Measurements from ENCODE around the gene DLGAP4.

The DLGAP4 gene

DNA sequence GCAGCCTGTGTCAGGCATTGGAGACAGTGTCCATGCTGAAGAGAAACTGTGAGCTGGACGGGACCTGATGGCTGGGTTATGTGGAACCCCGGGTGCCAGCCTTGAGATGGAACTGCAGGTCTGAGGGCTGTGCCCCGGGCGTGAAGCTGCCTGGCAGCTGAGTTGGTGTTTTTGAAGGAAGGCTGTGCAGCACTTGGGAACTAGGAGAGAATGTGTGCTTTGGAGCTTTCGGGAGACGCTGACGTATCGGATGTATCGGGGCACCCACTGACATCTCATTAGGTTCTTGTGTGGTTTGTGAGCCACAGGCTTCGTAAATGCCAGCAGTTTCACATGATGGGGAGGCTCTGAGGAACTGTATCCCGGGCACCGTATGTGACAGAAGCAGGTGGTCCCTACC lies 2.2 kb downstream of the DLGAP4 start:
- H3K4me2 ChIP-seq: no peak overlapping the region

GRCh38 chr20:36308986-36309385 lies 2.8 kb downstream of the DLGAP4 start:
- Histone ChIP-seq H4K20me1 (peaks cover 45% of the 10 kb centered on the region; the same call in 1 of the 2 replicates), H3K27ac (no peak overlapping the region), H3K9me3 (no peaks in the 10 kb centered on the region), H3K36me3 (no peaks in the 10 kb centered on the region), H3K4me1 (no peaks in the 10 kb centered on the region), H3K4me3 (no peak overlapping the region), H3K9ac (no peak overlapping the region), H3K27me3 (peaks cover 68% of the 10 kb centered on the region), H3K4me2 (no peak overlapping the region)
- TF ChIP-seq Cebpa-rat (IDR thresholded peaks at IDR 0.05): no peak

More for the DNA sequence above, 2.2 kb downstream of the DLGAP4 start:
- H3K36me3 ChIP-seq: no peaks in the 10 kb centered on the region
- peaks cover 45% of the 10 kb centered on the region; the same call in 1 of the 2 replicates for H4K20me1 ChIP-seq
- H3K27me3 ChIP-seq: peaks cover 74% of the 10 kb centered on the region
- H3K27ac ChIP-seq: no peak overlapping the region
- no peak overlapping the region for H3K4me3 ChIP-seq
- no peaks in the 10 kb centered on the region for H3K4me1 ChIP-seq
- H3K9me3 ChIP-seq: no peaks in the 10 kb centered on the region
- TF ChIP-seq Cebpa-rat (IDR thresholded peaks at IDR 0.05): no peak
- no peak overlapping the region for H3K9ac ChIP-seq

DNA sequence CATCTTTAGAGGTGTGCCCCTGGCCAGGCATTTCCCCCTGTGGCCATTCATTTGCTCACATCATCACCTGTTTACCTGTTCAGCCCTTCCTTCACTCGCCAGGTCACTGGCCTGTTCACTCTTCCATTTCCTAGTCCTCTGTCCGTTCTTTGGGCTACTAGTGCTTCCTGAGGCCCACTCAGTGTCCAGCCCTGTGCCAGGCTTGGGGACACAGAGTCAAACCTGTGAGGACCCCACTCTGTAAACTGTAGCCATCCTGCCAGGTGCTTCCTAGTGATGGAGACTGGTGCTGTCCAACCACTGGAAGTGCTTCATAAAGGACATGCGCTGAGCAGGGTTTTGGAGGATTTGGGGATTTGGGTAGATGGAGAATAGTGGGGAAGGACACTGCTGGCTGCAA lies 3.5 kb downstream of the DLGAP4 start:
- Histone ChIP-seq H3K36me3 (no peaks in the 10 kb centered on the region), H3K27me3 (peaks cover 62% of the 10 kb centered on the region), H4K20me1 (peaks cover 45% of the 10 kb centered on the region; the same call in 1 of the 2 replicates), H3K4me3 (no peak overlapping the region), H3K4me1 (no peaks in the 10 kb centered on the region), H3K9me3 (no peaks in the 10 kb centered on the region), H3K27ac (no peak overlapping the region), H3K4me2 (no peak overlapping the region), H3K9ac (no peak overlapping the region)
- no peak for TF ChIP-seq Cebpa-rat (IDR thresholded peaks at IDR 0.05)

DNA sequence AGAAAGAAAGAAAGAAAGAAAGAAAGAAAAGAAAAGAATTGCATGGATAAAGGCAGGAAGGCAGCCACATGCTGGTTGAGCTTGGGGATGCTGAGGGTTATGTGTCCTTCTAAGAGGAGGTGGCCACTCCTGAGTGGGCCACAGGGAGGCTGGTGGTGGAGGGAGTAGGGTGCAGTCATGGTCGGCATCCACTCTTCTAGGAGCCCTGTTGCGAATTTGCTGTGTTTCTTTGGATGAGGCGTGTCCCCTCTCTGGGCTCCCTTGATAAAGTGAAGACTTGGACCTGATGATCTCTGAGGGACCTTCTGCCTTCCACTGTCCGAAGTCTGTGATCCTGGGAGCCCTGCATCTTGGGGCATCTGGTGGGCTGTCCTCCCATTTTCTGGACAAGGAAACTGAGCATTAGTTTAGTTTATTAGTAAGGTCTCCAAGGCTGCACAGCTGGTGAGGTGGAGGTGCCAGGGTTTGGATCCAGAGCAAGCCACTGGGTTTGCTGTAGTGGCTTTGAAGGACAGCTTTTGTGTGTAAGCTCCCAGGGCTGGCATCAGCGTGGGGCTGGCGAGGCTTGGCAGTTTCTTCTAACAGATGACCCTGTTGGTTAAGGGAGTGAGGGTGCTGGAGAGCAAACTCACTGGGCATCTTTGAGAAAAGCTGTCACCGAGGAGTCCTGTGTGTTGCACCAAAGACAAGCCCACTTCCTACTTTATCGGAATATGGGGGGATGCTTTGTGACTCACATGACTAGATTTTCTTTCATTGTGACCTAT lies 4.3 kb downstream of the DLGAP4 start:
- Histone ChIP-seq H3K4me1 (no peaks in the 10 kb centered on the region), H3K36me3 (no peaks in the 10 kb centered on the region), H3K9ac (no peak overlapping the region), H3K27ac (no peak overlapping the region), H3K4me3 (no peak overlapping the region), H3K27me3 (peaks cover 54% of the 10 kb centered on the region), H4K20me1 (peaks cover 37% of the 10 kb centered on the region; the same call in 1 of the 2 replicates), H3K4me2 (no peak overlapping the region), H3K9me3 (no peaks in the 10 kb centered on the region)
- no peak for TF ChIP-seq Cebpa-rat (IDR thresholded peaks at IDR 0.05)

GRCh38 chr20:36311141-36311853 lies 5.2 kb downstream of the DLGAP4 start:
- no peak for TF ChIP-seq Cebpa-rat (IDR thresholded peaks at IDR 0.05)
- Histone ChIP-seq H3K9ac (no peak overlapping the region), H3K9me3 (no peaks in the 10 kb centered on the region), H3K4me3 (no peak overlapping the region), H3K4me1 (no peaks in the 10 kb centered on the region), H3K4me2 (no peak overlapping the region), H4K20me1 (peaks cover 33% of the 10 kb centered on the region; the same call in 1 of the 2 replicates), H3K27ac (no peak overlapping the region), H3K36me3 (no peaks in the 10 kb centered on the region), H3K27me3 (peaks cover 45% of the 10 kb centered on the region)

GRCh38 chr20:36311854-36312723 lies 6.0 kb downstream of the DLGAP4 start:
- Histone ChIP-seq H3K27ac (no peak overlapping the region), H3K4me2 (no peak overlapping the region), H3K9me3 (no peaks in the 10 kb centered on the region), H3K36me3 (no peaks in the 10 kb centered on the region), H3K4me3 (no peak overlapping the region), H3K27me3 (peaks cover 37% of the 10 kb centered on the region), H3K4me1 (no peaks in the 10 kb centered on the region), H3K9ac (no peak overlapping the region), H4K20me1 (peaks cover 25% of the 10 kb centered on the region; the same call in 1 of the 2 replicates)
- TF ChIP-seq Cebpa-rat (IDR thresholded peaks at IDR 0.05): no peak

DNA sequence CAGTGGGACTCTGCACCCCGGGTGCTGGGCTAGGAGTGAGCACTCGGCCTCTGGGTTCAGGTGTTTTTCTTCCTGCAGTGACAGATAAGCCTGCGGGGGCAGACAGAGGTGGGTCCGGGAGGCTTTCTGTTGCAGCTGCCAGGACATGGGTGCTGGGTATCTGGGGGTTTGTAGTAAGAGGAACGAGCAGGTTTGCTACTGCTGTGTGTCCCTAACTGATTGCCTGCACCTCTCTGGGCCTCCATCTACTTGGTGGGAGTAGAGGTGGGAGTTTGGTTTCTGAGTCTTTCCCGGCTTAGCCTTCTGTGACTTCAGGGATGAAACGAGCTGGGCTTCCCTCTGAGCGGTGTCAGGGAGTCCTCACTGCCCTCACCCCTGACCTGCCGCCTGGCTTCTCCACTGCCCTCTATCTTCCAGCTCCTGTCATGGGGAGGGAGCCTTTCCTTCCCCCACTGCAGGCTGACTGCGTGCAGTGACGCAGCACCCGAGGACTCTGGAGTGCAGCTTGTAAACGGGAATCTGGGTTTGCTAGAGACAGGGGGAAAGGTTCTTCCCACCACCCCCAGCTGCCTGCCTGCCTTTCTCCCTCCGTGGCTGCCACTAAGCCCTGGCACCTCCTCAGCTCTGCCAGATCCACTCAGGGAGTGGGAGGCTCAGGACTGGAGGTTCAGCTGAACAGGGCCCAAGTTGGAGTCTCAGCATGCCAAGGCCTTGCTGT lies 6.7 kb downstream of the DLGAP4 start:
- Histone ChIP-seq H3K9me3 (no peaks in the 10 kb centered on the region), H3K9ac (no peak overlapping the region), H3K27ac (no peak overlapping the region), H4K20me1 (peaks cover 17% of the 10 kb centered on the region; the same call in 1 of the 2 replicates), H3K36me3 (no peaks in the 10 kb centered on the region), H3K27me3 (peaks cover 29% of the 10 kb centered on the region), H3K4me2 (no peak overlapping the region), H3K4me1 (no peaks in the 10 kb centered on the region), H3K4me3 (no peak overlapping the region)
- no peak for TF ChIP-seq Cebpa-rat (IDR thresholded peaks at IDR 0.05)

DNA sequence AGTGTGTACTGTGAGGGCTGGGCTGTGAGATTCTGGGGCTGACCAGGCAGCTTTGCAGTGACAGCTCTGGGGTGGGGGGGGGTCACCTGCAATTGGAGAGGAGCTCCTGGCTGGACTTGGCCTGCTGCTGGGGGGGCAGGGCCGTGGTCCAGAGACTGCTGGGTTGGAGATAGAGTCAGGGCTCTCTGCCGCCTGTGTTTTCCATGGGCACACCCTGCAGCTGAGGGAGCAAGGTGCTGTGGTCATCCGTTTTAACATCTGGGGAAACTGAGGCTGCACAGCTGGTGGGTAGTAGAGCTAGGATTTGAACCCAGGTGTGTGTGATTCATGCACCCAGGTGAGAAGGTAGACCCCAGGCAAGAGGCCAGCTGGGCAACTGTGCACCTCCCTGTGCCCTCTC lies 7.3 kb downstream of the DLGAP4 start:
- Histone ChIP-seq H3K27ac (no peak overlapping the region), H3K9me3 (no peaks in the 10 kb centered on the region), H4K20me1 (peaks cover 11% of the 10 kb centered on the region; the same call in 1 of the 2 replicates), H3K4me2 (no peak overlapping the region), H3K4me1 (no peaks in the 10 kb centered on the region), H3K9ac (no peak overlapping the region), H3K27me3 (peaks cover 23% of the 10 kb centered on the region), H3K36me3 (no peaks in the 10 kb centered on the region), H3K4me3 (no peak overlapping the region)
- no peak for TF ChIP-seq Cebpa-rat (IDR thresholded peaks at IDR 0.05)

DNA sequence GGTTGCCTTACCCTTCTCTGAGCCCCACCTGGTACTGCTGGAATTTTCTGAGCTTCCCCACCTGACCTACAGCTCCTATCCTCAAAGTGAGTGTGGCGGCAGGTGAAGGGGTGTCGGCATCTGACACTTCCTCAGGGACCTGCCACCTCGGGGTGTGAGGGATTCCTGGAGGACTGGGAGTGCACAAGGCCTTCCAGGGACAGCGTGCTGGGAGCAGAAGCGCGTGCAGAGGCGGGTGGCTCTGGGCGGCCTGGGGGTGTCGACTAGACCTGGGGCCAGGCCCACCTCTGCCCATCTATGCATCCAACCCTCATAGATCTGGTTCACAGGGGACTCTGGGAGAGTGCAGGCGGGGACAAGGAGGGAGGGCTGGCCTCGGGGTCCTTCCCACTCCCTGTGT lies 7.8 kb downstream of the DLGAP4 start:
- Histone ChIP-seq H3K4me3 (no peak overlapping the region), H4K20me1 (peaks cover 11% of the 10 kb centered on the region; the same call in 1 of the 2 replicates), H3K36me3 (no peaks in the 10 kb centered on the region), H3K4me2 (no peak overlapping the region), H3K27ac (no peak overlapping the region), H3K9ac (no peak overlapping the region), H3K4me1 (no peaks in the 10 kb centered on the region), H3K9me3 (no peaks in the 10 kb centered on the region), H3K27me3 (peaks cover 19% of the 10 kb centered on the region)
- no peak for TF ChIP-seq Cebpa-rat (IDR thresholded peaks at IDR 0.05)
